Glomerular visceral epithelial cell (primary cell): Measurements from ENCODE around the gene RUNX2.
A peak's percentile ranks its signal among the peaks of the same experiment; 100 is the strongest.

ENCODE experiments used
- DNase-seq: peaks from one replicate; pipeline ENCODE4 v3.0.0-alpha.2; 2016; ENCODE audit errors: extremely low spot score

RUNX2 gene

GRCh38 chr6:45351667-45352066 is 23.5 kb downstream of the RUNX2 start:
- DNase-seq, result no peak

DNA sequence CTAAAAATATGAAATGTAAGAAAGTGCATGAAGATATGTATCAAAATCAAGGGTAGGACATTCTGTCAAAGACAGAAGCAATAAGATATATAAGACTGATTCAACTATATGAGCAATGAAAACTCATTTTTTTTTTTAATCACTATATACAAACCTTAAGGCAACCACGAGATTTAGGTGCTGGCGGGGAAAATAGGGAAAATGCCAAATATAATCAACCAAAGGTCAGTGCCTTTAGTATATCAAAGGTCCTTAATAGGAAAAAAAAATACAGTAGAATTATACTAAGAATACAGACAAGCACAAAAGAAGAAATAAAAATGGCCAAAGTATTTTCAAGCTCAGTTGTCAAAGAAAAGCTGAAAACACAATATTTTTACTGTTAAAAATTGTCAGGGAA is 25.5 kb downstream of the RUNX2 start:
- DNase-seq, result no peak

GRCh38 chr6:45364466-45364865 is 36.3 kb downstream of the RUNX2 start:
- no peak for DNase-seq

DNA sequence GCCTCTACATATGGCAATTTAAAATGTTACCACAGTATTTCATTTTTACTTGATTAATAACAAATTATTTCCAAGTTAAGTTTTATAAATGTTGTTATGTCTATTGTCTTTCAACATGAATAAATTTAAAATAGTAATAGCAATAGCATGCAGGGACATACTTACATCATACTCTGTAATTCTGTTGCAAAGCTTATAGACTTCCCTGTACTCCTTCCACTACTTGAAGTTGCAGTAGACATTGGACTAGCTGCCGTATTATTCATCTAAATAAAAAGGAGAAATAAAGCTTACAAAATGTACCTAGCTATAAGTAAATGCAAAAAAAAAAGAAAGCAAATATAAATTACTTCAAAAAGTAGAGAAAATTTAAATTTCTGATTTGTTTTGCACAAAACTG is 36.9 kb downstream of the RUNX2 start:
- DNase-seq, result no peak

DNA sequence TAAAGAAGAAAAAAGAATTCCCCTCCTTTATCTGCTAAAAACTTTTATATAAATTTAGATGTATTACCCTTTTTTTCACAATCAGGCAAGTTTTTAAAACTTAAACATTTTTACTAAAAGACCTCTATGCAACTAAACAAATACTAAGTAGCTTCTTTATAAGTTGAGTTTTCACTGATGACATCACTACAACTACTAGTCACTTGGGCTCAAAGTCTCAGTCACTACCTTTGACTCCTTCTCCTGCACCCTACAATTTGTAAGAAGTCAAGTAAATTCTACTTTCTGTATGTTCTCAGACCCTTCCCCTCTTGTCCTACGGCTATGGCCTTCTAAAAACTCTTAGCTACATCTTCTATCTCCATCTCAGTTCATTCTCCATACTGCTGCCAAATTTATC is 38.4 kb downstream of the RUNX2 start:
- no peak for DNase-seq

DNA sequence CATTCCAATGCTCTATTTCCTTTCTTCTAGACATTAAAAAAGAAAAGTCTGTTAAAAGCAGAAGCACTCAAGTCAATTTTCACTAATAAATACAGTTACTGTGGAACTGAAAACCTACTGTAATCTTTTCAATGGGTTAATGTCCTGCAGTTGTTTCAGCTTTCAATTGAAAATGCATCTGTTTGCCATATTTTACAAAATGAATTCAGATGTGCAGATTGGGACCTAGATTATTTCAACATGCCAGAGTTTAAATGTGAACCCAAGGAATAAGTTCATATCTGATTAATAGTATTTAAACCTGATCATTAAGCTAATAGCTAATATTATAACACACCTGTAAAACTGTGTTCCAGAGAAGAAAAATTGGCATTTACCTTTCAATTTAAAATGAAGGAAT is 39.9 kb downstream of the RUNX2 start:
- DNase-seq, result no peak

- DNase-seq, result no peak
Measured at GRCh38 chr6:45369870-45370269, 41.7 kb downstream of the RUNX2 start.

GRCh38 chr6:45371924-45372573 is 43.9 kb downstream of the RUNX2 start:
- no peak for DNase-seq

DNA sequence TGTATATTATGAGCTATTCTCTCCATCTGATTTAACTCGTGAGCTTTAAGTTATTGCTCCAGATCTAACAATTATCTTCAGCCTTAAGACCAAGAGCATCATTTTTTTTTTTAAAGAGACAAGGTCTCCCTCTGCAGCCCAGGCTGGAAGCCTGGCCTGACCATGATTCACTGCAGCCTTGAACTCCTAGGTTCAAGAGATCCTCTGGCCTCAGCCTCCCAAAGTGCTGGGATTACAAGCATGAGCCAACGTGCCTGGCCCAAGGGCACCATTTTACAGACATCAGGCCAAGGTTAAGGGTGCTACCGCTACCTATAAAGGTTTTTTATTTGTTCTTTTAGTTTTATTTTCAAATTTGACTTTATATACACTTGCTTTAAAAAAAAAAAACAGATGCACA is 47.3 kb downstream of the RUNX2 start:
- no peak for DNase-seq

- DNase-seq, result no peak
Measured at GRCh38 chr6:45376310-45377042, 48.3 kb downstream of the RUNX2 start.

DNA sequence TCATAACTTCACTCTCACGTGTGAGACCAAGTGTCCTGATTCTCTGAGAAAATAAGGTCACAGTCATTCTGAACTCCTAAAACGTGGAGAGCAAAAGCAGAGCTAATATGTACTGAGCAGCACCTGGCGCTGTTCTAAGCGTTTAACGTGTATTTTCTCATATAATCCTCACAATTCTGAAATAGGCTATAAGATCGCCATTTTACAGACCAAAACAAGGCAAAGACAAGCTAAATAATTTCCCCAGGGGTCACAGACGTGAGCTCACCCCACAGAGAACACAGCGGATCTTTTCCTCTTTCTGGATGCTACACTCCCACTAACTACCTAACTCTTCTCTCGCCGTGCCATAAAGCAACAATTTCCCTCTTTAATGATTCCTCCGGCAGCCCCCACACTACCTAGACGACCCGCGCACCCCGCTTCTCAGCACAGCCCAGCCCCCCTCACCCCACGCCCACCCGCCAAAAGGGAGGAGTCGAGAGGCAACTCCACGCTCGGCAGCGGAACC is 49.0 kb downstream of the RUNX2 start:
- DNase-seq, result no peak

- DNase-seq, result peak; percentile 97
Measured at GRCh38 chr6:45377554-45378333, 49.6 kb downstream of the RUNX2 start, which contains the start of gene SUPT3H. Gene SUPT3H (minus strand): TSS chr6:45377934.

DNA sequence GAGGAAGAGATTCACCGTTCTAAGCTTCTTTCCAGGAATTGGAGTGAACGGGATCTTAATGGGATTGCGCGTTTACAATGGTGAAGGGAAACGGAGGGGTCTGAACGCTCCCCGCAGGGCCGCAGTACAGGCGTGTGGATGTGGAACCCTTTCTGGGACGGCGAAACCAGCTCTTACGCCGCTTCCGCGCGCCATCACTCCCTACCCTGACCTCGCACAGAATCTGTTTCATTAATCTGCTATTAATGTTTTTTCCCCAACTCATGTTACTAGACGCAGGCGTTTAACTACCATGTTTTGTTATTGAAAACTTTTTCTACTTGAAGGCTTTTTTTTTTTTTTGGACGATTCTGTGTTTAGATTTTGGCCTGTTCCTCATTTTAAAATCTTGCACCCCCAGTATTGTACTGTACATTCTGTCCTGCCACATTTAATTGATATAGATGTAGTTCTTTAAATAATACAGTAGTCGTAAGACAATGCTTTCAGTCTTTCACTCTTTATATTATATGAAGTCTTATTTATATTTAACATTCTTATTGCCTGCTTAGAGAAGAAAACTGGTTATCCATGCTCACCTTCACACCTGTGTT is 50.3 kb downstream of the RUNX2 start:
- no peak for DNase-seq

DNA sequence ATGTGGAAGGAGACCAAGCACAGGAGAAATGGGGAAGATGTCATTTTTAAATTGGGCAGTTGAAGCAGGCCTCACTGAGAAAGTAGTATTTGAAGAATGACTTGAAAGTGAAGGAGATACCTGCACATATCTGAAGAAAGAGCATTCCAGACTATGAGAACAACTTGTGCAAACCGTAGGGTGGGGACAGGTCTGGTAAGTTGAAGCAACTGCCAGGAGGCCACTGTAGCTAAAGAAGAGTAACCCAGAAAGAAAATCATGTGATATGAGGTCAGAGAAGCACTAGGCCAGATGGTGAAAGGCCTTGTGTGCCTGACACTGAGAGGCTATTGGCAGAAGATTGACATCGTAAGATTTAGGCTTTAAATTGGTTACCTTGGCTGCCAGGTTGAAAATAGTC is 54.3 kb downstream of the RUNX2 start:
- no peak for DNase-seq

DNA sequence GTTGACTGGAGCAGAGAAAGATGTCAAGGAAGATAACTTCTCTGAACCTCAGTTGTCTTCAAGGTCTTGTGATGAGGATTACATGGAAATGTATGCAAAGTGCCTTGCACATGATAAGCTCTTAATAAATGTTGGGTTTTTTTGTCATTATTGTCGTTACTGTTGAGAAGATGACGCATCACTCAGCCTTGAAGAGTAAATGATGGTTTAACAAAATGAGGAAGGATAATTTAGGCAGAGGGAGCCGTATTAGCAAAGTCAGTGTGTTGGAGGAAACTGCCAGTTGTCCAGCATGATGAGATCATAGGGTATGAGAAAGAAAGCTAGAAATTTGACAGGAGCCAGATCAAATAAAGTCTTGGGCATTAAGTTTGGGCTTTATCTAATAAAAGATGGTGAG is 58.4 kb downstream of the RUNX2 start:
- no peak for DNase-seq

- no peak for DNase-seq
Measured at GRCh38 chr6:45387236-45387635, 59.1 kb downstream of the RUNX2 start.

- DNase-seq, result no peak
Measured at GRCh38 chr6:45388328-45388727, 60.2 kb downstream of the RUNX2 start.

GRCh38 chr6:45394586-45395095 is 66.5 kb downstream of the RUNX2 start:
- DNase-seq, result no peak

GRCh38 chr6:45398075-45398813 is 70.1 kb downstream of the RUNX2 start:
- DNase-seq, result peak; percentile 10

GRCh38 chr6:45400021-45400420 is 71.9 kb downstream of the RUNX2 start:
- no peak for DNase-seq

- no peak for DNase-seq
Measured at GRCh38 chr6:45411959-45412358, 83.8 kb downstream of the RUNX2 start.
